Adrenal gland (tissue), 12 donors: ENCODE measurements around the gene IRGC. TPM values are rescaled to one million over a fixed set of nuclear protein-coding genes. Genes with fewer than 3 reads are reported as not detected.

Experiments
- DNase-seq, 7 donors: peaks; one replicate each; pipeline ENCODE4 v3.0.0-alpha.2; 2019 to 2020
- H3K27ac ChIP-seq, 5 donors: fragments of 200-600 bp; sonication (generic) in 4 of 5; 1 replicate in 3 of 5; 2 replicates in 2 of 5; pipeline versions ENCODE4 v1.5.1 to v1.8.0; 2016 to 2020; ENCODE audit warnings: mild to moderate bottlenecking in 1 of 5
- H3K27me3 ChIP-seq: fragments of 200-600 bp; 2 replicates; pipeline ENCODE4 v1.8.0; 2021
- H3K36me3 ChIP-seq, 2 donors: fragments of 200-600 bp; replicated peaks in 1 of 2; 1 replicate in 1 of 2; 2 replicates in 1 of 2; pipeline versions ENCODE4 v1.5.1 to v1.8.0; 2018 to 2022
- H3K4me1 ChIP-seq, 2 donors: fragments of 200-600 bp; replicated peaks in 1 of 2; 1 replicate in 1 of 2; 2 replicates in 1 of 2; pipeline versions ENCODE4 v1.5.1 to v1.8.0; 2018 to 2021
- H3K4me3 ChIP-seq, 4 donors: fragments of 200-600 bp; sonication (generic) in 3 of 4; one replicate each; pipeline ENCODE4 v1.5.1; 2016 to 2018
- H3K9me3 ChIP-seq, 3 donors: fragments of 200-600 bp; sonication (generic) in 1 of 3; replicated peaks in 1 of 3; 1 replicate in 2 of 3; 2 replicates in 1 of 3; pipeline versions ENCODE4 v1.5.1 to v1.8.0; 2016 to 2021
- CTCF ChIP-seq, 6 experiments: fragments of 450-650 bp in 4 of 6; fragments of 200-600 bp in 2 of 6; sonication (generic) in 1 of 6; IDR thresholded peaks; 1 replicate in 5 of 6; 2 replicates in 1 of 6; pipeline versions ENCODE4 v1.5.1 to v1.8.0; 2016 to 2021; ENCODE audit warnings: antibody characterized with exemption in 6 of 6, mild to moderate bottlenecking in 2 of 6, moderate library complexity in 1 of 6
- POLR2A ChIP-seq, 2 donors: fragments of 450-650 bp; IDR thresholded peaks; one replicate each; pipeline ENCODE4 v1.6.1; 2017; ENCODE audit warnings: antibody characterized with exemption in 2 of 2, mild to moderate bottlenecking in 2 of 2, moderate library complexity in 1 of 2
- WGBS, 4 donors: extraction: QIAGEN DNeasy Blood & Tissue Kit in 2 of 4; methylation state at CpG; one replicate each; pipeline versions ENCODE4 v1.1.5 to v1.1.7; 2013 to 2017; 5-methylcytosine and 5-hydroxymethylcytosine counted together
- intact Hi-C, 2 donors: fragments of 100-400 bp; cut with DNase I; formaldehyde crosslinking; loops; one replicate each; pipeline versions ENCODE4 v1.14.1 to v1.15.0; 2022 to 2023
- polyA plus RNA-seq, 3 donors: library from polyadenylated mRNA; stranded (reverse); fragments of 200-250 nt in 2 of 3; fragments of 350-450 nt in 1 of 3; fragmentation: Illumina TruSeq in 1 of 3; extraction: RNeasy Lipid Tissue Mini Kit (QIAGEN cat#74804) in 1 of 3; gene quantifications; one replicate each; pipeline ENCODE4 v1.2.3, GENCODE V29; 2013 to 2014
- total RNA-seq, 9 donors: library from RNA; depleted of rRNA in 4 of 9; stranded (reverse); fragments of >200 nt in 4 of 9; fragments of 120-200 nt in 1 of 9; fragmentation: NEBNext Ultra II Directional in 1 of 9; extraction: Animal tissue kit (Norgen Biotek cat#: 25700) in 1 of 9; gene quantifications; one replicate each; pipeline versions ENCODE4 v1.1.0 to v1.2.4, GENCODE V29; 2013 to 2023
- donor health status: healthy with polysubstance abuse.
- donor health status: Bipolar disorder and iron deficiency.
- donor health status: DM: yes; HTN: yes; CAD: no.
- donor health status: DM: no; HTN: no; CAD: no.
- donor health status: DM: no; HTN: no; CAD: no.
- donor health status: DM: yes; HTN: yes; CAD: no.

The IRGC gene
- total and polyA plus RNA-seq, 12 donors: not detected

DNA sequence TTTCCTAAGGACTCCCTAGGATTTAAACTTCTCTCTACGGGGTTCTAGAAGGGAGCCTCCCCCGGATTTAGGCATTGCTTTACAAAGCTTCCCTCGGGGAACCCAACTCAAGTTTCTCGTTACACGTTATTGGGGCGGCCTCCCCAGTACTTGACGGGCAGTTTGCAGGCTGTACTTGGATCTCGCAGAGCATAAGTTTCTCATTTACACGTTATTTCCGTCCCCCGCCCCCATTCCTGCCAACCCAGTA is 38.3 kb downstream of the IRGC start:
- DNase-seq: no peak
- H3K36me3 ChIP-seq: peaks cover 0 to 20% of the 10 kb centered on the region in 2 donors
- no peaks in the 10 kb centered on the region for H3K27me3 ChIP-seq
- intact Hi-C loops: no loop called here
- H3K4me3 ChIP-seq: peak overlapping the region; percentile 47 to 74 (median 63)
- 0% methylated on average over 9 to 11 of the region's 11 CpGs for WGBS, 4 donors
- no peaks in the 10 kb centered on the region for H3K9me3 ChIP-seq
- H3K27ac ChIP-seq: peak overlapping the region; percentile 91 to 100 (median 98)
- H3K4me1 ChIP-seq: peaks cover 27 to 33% of the 10 kb centered on the region in 2 donors
- TF ChIP-seq POLR2A (IDR thresholded peaks at IDR 0.05) (no peak), CTCF (IDR thresholded peaks at IDR 0.05) (no peak)

DNA sequence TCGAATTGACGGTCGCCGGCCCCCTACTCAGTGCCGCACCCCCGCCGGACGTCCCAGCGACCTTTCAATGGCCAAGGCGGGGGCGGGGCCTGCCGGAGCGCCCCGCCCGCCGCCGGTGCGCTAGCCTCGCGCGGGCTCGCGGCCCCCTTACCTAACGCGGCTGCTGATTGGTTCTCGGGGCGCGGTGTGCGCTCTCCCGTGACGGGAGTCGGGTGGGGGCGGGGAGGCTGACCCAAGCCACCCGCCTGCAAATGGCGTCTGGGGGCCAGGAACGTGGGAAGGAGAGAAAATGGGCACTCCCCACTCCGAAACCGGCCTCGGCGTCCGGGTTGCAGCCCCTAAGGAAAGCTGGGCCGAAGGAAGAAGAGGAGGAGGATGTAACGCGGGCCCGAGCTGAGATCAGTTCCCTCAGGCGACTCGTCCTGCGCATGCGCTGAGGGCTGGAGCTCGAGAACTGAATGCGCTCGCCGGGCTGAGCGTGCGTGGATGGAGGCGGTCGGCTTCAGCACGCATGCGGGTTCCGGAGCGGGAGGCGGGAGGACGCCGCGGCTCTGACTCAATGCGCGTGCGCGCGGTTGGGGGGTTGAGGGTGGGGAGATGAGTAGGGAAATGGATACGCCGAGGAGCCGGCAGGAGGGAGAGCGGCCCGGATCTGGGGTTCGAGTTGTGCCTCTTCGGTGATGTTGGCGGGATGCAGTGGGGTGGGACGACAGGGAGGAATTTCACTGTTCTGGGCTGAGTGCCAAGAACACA is 38.8 kb downstream of the IRGC start, which contains the start of gene SMG9:
TSS of gene SMG9 (minus strand) at position 460 of the 753 bp plus-strand sequence. CDS start 4,221 bp downstream, outside the sequence.
- intact Hi-C loops: no loop called here
- H3K27ac ChIP-seq: peak within 1 kb of the TSS; percentile 91 to 100 (median 98)
- DNase-seq: peak; percentile 98 to 99 (median 98)
- peak within 1 kb of the TSS; percentile 47 to 74 (median 63) for H3K4me3 ChIP-seq
- TF ChIP-seq CTCF (IDR thresholded peaks at IDR 0.05): peak in 2 of 6 experiments; percentile 5 to 8
- TF ChIP-seq POLR2A (IDR thresholded peaks at IDR 0.05): peak; percentile 62 to 90
- peaks cover 27 to 33% of the 10 kb centered on the region in 2 donors for H3K4me1 ChIP-seq
- WGBS, 4 donors: 0 to 1% (median 0%) methylated on average over 12 to 79 of the region's 79 CpGs
- H3K36me3 ChIP-seq: peaks cover 0 to 15% of the 10 kb centered on the region in 2 donors
- no peaks in the 10 kb centered on the region for H3K9me3 ChIP-seq
- H3K27me3 ChIP-seq: no peaks in the 10 kb centered on the region

- H3K27me3 ChIP-seq: no peaks in the 10 kb centered on the region
- H3K9me3 ChIP-seq: no peaks in the 10 kb centered on the region
- 0 to 1% (median 1%) methylated on average over 27 to 28 of the region's 28 CpGs for WGBS, 4 donors
- DNase-seq: peak; percentile 77 to 86 (median 82)
- peak overlapping the region; percentile 22 to 66 (median 49) for H3K4me3 ChIP-seq
- intact Hi-C loops: no loop called here
- peak overlapping the region; percentile 91 to 100 (median 98) for H3K27ac ChIP-seq
- H3K4me1 ChIP-seq: peaks cover 27 to 33% of the 10 kb centered on the region in 2 donors
- H3K36me3 ChIP-seq: peaks cover 0 to 9% of the 10 kb centered on the region in 2 donors
- TF ChIP-seq POLR2A (IDR thresholded peaks at IDR 0.05) (no peak), CTCF (IDR thresholded peaks at IDR 0.05) (peak in 1 of 6 experiments; percentile 0)
Observed at GRCh38 chr19:43755256-43755801, 39.5 kb downstream of the IRGC start.

DNA sequence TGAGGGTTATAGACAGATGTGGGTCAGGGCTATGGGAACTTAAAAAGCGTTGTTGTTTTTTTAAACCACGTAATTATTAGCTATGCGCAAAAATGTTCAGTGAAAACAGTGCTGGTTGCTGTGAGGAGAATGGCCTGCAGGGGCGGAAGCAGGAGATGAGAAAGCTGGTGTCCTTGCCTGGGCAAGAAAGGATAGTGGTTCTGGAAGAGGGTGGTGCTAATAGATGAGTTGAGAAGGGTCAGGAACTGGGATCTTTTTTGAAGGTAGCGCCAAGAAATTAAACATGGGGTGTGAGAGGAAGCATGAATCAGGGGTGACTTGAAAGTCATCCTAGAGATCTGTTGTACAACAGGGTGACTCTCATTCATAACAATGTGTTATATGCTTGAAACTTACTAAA is 43.6 kb downstream of the IRGC start:
- Histone ChIP-seq H3K27ac (peak overlapping the region in 1 of 5 donors; percentile 53), H3K36me3 (no peaks in the 10 kb centered on the region), H3K9me3 (no peaks in the 10 kb centered on the region), H3K4me3 (no peak overlapping the region), H3K27me3 (no peaks in the 10 kb centered on the region), H3K4me1 (peaks cover 11 to 19% of the 10 kb centered on the region in 2 donors)
- intact Hi-C loops: no loop called here
- peak in 5 of 7 donors; percentile 43 to 64 (median 50) for DNase-seq
- peak; percentile 32 to 56 (median 46) for TF ChIP-seq CTCF (IDR thresholded peaks at IDR 0.05)
- no peak for TF ChIP-seq POLR2A (IDR thresholded peaks at IDR 0.05)
- 17 to 49% (median 37%) methylated on average over 5 of the region's 5 CpGs for WGBS, 4 donors
